Heart left ventricle (tissue), 13 donors: ENCODE data around the gene PTPRD.

Source experiments
- CTCF ChIP-seq, 12 donors: fragments of 200-600 bp; sonication (generic) in 4 of 12; IDR thresholded peaks; one replicate each; pipeline versions ENCODE4 v1.5.0 to v1.8.0; 2018 to 2022; ENCODE audit warnings: antibody characterized with exemption in 12 of 12, mild to moderate bottlenecking in 5 of 12
- POLR2A ChIP-seq, 2 donors: fragments of 450-650 bp; IDR thresholded peaks; one replicate each; pipeline ENCODE4 v1.6.1; 2017; ENCODE audit warnings: antibody characterized with exemption in 2 of 2, mild to moderate bottlenecking in 2 of 2, moderate library complexity in 2 of 2
- donor health status: ischemic (EF 13 %, LVEDD 7.1; RV severe dilation, severe dysfunction).
- donor health status: DM: no; HTN: yes; CAD: no.
- donor health status: DM: no; HTN: no; CAD: no.
- donor health status: ischemic (EF 25% LVEDD 6.9; RV normal size, moderate dysfunction).
- donor health status: ischemic (EF 25% LVEDD 5.7; RV mildly dilated, moderate dysfunction).
- donor health status: ischemic (EF 35%, LVEDD 5.7; RV mildly dilated, moderate dysfunction).
- donor health status: nonischemic (EF 11% LVEDD 7.7; RV severe dilation, severe dysfunction).
- donor health status: DM: yes; HTN: yes; CAD: no.
- donor health status: PGD.
- donor health status: ischemic (EF 29% LVEDD 5.4; RV normal size, mild dysfunction).
- donor health status: nonischemic (EF 23%, LVEDD 6.1; RV moderate dilation, normal function).

- no peak for TF ChIP-seq POLR2A (IDR thresholded peaks at IDR 0.05)
- TF ChIP-seq CTCF (IDR thresholded peaks at IDR 0.05) = no peak
Observed at GRCh38 chr9:8468045-8468637, 2144.7 kb downstream of the PTPRD start.
